Measurements from ENCODE around the gene AGBL1.

AGBL1 gene

DNA sequence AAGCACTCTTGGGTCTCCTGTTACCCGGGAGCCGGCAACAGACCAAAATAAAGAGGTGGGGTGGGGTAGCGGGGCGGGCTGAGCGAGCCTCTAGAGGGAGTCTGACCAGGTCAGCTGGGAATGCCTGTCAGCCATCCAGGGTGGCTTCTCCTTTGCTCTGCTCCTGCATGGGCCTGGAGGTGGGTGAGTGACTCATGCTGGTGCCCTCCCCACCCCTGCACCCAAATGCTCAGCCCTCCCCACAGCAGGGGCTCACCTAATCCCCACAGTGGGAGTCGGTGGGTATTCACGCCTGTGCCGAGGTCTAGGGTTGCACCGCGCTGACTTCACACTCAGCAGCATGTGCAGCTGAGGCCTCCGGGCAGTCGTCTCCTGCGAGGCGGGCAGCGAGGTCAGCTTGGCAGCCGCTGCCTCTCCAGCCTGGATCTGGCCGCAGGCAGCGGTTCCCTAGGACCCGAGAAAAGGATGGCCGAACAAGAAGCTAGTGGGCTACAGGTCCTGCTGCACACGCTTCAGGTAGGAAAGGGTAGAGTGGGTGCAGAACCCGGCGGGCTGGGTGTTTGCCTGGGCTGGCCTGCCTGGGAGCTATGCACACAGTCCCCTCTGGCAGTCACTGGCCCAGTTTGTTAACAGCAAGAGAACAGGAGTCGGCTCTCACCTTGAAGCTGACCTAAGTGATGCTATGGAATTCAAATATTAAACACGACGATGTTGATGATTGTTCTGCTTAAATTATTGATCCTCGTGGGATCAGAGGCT is at the start of gene AGBL1:
Gene AGBL1, plus strand, starts transcription at position 364 of the 759 bp plus-strand sequence.
- H3K4me3 ChIP-seq (ENCODE audit: low read depth, low read length) = no peak within 1 kb of the TSS
- TF ChIP-seq CTCF (conservative IDR thresholded peaks at IDR 0.05; ENCODE audit: low read depth, low read length) = no peak
- no peak for DNase-seq (ENCODE audit: low read depth)

GRCh38 chr15:86034904-86035303 is 44.8 kb upstream of the AGBL1 start:
- no peak overlapping the region for H3K4me3 ChIP-seq (ENCODE audit: low read depth, low read length)
- no peak for TF ChIP-seq CTCF (conservative IDR thresholded peaks at IDR 0.05; ENCODE audit: low read depth, low read length)

GRCh38 chr15:86036243-86036642 is 43.4 kb upstream of the AGBL1 start:
- H3K4me3 ChIP-seq (ENCODE audit: low read depth, low read length) = no peak overlapping the region
- DNase-seq (ENCODE audit: low read depth) = no peak
- TF ChIP-seq CTCF (conservative IDR thresholded peaks at IDR 0.05; ENCODE audit: low read depth, low read length) = no peak

More at GRCh38 chr15:86034904-86035303, 44.8 kb upstream of the AGBL1 start:
- no peak for DNase-seq (ENCODE audit: low read depth)

DNA sequence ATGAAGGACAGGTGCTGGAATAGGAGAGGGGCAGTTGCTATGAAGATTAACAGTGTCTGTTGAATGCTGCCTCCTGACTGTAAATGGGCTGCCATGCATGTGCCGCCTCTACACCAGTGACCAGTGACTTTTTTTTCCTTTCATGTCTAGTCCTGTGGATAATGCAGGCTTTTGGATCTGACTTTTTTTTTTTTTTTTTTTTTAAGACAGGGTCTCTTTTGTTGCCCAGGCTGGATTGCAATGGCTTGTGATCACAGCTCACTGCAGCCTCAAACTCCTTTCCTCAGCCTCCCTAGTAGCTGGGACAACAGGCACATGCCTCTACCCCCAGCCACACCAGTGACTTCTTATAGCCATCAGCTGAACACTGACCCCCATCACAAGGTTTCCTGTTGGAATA is 41.2 kb upstream of the AGBL1 start:
- H3K4me3 ChIP-seq (ENCODE audit: low read depth, low read length) = no peak overlapping the region
- no peak for DNase-seq (ENCODE audit: low read depth)
- TF ChIP-seq CTCF (conservative IDR thresholded peaks at IDR 0.05; ENCODE audit: low read depth, low read length) = no peak

DNA sequence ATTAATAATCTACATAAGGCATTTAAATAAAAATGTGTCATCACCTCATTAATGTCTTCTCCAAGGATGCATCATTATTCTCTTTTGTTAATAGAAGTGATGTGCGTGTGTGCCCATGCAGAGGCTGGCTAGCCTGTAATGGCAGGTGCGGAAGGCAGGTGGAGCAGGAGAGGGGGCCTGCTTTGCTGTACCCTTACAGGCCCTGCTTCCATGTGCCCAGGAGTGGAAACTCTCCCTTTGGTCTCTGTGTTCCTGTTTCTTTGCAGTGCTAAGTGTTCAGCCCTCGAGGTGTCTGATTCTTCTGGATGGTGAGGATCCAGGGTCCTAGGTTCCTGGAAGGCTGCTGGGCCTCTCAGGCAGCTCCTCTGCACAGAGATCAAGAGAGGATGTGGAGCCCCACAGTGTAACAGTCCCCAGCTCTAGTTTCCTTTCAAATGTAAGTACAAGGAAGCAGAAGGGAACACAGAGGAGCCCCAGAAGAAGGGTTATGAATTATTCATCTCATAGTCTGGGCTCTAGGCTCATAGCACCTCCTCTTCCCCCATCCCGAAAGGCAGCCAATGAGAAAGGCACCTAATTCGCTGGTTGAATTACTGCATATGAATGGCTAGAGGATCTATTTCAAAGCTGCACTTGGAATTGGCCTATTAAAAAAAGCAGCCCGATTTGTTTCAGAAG is 39.2 kb upstream of the AGBL1 start:
- H3K4me3 ChIP-seq (ENCODE audit: low read depth, low read length) = no peak overlapping the region
- no peak for DNase-seq (ENCODE audit: low read depth)
- TF ChIP-seq CTCF (conservative IDR thresholded peaks at IDR 0.05; ENCODE audit: low read depth, low read length) = no peak

GRCh38 chr15:86041399-86041798 is 38.3 kb upstream of the AGBL1 start:
- TF ChIP-seq CTCF (conservative IDR thresholded peaks at IDR 0.05; ENCODE audit: low read depth, low read length) = no peak
- DNase-seq (ENCODE audit: low read depth) = no peak
- H3K4me3 ChIP-seq (ENCODE audit: low read depth, low read length) = no peak overlapping the region

Data from choroid plexus epithelial cell (primary cell).